Activated CD4-positive, alpha-beta T cell treated with anti-CD3 and anti-CD28 coated beads, Interleukin-2, amount 50 U/mL, for 48 hours (primary cell): ENCODE results near the gene HTT.
A peak's percentile ranks its signal among the peaks of the same experiment; 100 is the strongest.

ENCODE experiments used
- DNase-seq, 2 experiments: peaks; one replicate each; pipeline ENCODE4 v3.0.0-alpha.2; 2020

HTT gene

DNA sequence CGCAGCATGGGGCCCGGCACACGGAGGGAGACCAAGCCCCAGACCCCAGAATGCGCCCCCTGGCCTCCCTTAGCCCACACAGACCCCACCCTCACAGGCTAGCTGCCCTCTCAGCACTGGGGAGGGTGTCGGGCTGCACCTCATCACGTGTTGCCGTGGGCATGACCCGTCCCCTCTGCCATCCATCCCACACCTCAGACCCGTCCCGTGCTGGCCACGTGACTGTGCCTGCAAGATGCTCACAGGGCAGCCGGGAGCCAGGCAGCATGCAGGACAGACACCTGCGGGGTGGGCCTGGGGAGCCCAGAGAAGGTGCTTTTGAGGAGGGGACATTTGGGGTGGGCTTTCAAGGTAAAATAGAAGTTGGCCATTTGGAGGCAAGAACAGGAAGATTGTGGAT lies 179.3 kb downstream of the HTT start:
- no peak for DNase-seq

DNA sequence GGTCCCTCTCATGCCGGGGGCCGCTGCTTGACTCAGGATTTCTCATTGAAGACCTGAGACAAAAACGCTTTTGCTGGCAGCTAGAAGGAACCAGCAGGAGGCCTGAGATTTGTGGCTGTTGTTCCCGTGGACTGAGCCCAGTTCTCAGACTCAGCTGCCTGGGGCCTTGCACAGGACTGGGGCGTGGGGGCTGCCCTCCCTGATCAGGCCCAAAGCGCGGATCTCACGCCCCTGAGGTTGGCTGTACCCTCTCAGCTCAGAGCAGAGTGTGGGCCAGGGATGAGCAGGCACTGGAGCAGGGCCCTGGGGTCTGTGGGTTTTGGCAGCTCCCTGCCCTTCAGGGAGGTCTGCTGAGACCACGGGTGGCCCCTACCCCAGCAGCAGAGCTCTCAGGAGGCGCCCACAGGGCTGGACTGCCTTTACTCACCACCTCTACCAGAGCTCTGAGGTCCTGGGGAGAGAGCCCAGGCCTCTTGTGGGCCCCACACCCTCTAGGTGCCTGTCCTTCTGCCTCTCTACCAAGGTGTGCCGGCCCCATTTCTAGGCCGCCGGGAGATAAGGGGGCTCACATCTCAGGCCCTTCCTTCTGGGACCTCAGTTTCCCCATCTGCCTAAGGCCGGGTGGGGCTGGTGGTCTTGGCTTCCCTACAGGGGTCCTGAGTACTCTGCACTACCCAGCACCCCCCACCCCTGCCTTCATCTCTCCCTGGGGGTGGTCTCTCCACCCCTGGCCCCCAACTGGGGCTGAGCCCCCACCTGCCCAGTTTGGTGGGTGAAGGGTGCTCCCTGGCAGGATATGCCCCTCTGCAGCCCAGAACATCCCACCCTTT lies 180.0 kb downstream of the HTT start:
- no peak for DNase-seq

DNA sequence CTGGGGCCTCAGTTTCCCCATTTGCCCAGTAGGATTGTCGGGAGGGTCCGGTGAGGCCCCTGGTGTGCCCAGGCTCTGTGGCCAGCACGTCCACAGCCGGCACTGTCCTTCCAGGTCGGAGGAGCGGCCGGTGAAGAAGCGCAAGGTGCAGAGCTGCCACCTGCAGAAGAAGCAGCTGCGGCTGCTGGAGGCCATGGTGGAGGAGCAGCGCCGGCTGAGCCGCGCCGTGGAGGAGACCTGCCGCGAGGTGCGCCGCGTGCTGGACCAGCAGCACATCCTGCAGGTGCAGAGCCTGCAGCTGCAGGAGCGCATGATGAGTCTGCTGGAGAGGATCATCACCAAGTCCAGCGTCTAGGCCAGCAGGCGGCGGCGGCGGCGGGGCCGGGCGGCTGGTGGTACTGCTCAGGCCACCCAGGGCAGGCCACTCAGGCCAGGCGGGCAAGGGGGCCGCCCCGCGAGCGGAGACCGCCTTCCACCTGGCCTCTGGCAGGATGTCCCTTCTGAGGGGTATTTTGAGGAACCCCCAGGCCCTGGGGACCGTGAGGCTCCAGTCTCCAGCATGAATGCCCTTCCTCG lies 181.2 kb downstream of the HTT start:
- DNase-seq = peak in 1 of 2 experiments; percentile 1

GRCh38 chr4:3256230-3257102 lies 182.0 kb downstream of the HTT start:
- DNase-seq = no peak

- no peak for DNase-seq
Observed at GRCh38 chr4:3257103-3257555, 182.6 kb downstream of the HTT start.

GRCh38 chr4:3257556-3258482 lies 183.3 kb downstream of the HTT start:
- no peak for DNase-seq

- no peak for DNase-seq
Observed at GRCh38 chr4:3261411-3262207, 187.1 kb downstream of the HTT start.

DNA sequence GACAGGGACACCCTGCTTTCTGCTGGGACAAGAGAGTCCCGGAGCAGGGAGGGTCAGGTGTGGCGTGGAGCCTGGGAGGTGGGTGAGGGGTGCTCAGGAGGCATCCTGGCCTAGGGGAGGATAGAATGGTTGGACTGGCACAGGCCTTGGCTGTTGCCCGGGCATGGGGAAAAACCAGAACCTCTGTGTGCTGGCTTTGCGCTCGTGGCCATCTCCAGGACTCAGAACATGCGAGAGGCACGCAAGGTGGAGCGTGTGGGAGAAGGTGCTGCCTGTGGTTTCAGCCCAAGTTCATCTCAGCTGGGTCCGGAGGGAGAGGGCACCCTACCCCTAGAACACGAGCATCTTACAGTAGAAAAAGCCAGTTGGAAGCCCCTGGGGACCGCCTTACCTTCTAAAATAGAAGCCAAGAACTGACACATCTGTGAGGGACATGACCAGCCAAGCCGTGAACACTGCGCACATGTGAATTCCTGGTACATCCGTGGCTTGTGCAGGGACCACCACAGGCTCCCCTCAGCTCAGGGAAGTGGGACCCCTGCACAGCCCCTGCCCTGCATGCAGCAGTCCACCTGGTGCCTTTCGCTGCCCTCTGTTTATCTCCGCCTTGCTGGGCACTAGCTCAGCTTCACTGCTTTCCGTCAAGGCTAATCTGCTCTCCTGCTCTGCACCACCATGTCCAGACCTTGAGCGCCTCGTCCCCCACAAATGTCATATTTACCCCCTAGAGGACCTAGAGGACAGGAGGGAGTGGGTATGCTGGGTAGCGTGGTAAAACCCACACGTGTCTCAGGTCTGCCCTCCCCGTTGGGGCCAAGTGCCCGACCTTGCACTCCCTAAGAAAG lies 187.9 kb downstream of the HTT start:
- DNase-seq = no peak

- DNase-seq = no peak
Observed at GRCh38 chr4:3263053-3263875, 188.8 kb downstream of the HTT start.

DNA sequence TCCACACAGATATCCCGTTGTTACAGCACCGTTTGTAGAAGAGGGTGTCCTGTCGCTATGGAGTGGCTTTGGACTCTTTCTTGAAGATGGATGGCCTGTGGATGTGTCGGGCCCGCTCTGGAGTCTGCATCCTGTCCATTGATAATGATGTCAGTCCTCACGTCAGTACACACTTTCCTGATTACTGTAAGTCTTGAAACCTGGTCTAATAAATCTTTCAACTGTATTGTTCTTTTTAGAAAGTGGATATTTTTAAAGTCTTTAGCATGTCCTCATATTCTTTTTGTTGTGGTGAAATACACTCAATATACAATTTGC lies 189.4 kb downstream of the HTT start:
- no peak for DNase-seq

- no peak for DNase-seq
Observed at GRCh38 chr4:3266076-3266475, 191.6 kb downstream of the HTT start.

GRCh38 chr4:3267576-3268394 lies 193.3 kb downstream of the HTT start:
- DNase-seq = no peak

DNA sequence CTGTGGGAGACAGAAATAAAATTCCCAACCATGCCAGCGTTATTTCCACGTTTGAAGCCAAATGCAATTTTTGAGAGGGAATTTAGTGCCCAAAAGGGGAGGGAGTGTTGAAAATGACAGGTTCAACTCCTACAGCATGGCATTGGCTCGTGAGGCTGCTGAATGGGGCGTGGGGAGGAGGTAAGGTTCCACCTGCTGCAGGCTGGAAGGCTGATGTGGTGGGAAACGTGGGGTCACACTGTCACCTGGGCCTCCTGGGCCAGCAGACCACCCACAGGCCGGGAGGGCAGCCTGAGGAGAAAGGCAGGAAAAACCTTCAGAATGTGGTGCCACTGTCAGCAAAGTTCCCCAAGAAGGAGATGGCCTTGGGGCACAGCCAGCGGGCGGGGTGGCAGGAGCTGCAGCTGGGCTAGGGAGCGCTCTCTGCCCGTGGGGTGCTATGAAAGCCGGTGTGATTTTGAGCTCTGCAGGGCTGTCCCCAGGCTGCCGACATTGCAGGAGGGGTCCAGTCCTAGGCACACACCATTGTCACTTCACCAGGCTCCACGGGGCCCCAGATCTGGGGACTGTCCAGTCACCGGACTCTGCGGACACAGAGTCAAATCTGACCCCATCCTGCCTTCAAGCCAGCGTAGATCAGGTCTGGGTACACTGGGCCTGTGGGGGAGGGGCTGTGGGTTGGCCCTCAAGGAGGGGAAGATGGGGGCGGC lies 194.1 kb downstream of the HTT start:
- no peak for DNase-seq

- no peak for DNase-seq
Observed at GRCh38 chr4:3269105-3269927, 194.8 kb downstream of the HTT start.

GRCh38 chr4:3269991-3270611 lies 195.6 kb downstream of the HTT start:
- DNase-seq = no peak

- DNase-seq = no peak
Observed at GRCh38 chr4:3271131-3271530, 196.7 kb downstream of the HTT start.

GRCh38 chr4:3276986-3277385 lies 202.5 kb downstream of the HTT start:
- DNase-seq = no peak
